T-helper 22 cell (primary cell): Measurements from ENCODE around the gene FRMD6.
A peak's percentile ranks its signal among the peaks of the same experiment; 100 is the strongest.

ENCODE experiments used
- DNase-seq: peaks from one replicate; pipeline ENCODE4 v3.0.0-alpha.2; 2020; ENCODE audit warnings: low read depth

Gene FRMD6

DNA sequence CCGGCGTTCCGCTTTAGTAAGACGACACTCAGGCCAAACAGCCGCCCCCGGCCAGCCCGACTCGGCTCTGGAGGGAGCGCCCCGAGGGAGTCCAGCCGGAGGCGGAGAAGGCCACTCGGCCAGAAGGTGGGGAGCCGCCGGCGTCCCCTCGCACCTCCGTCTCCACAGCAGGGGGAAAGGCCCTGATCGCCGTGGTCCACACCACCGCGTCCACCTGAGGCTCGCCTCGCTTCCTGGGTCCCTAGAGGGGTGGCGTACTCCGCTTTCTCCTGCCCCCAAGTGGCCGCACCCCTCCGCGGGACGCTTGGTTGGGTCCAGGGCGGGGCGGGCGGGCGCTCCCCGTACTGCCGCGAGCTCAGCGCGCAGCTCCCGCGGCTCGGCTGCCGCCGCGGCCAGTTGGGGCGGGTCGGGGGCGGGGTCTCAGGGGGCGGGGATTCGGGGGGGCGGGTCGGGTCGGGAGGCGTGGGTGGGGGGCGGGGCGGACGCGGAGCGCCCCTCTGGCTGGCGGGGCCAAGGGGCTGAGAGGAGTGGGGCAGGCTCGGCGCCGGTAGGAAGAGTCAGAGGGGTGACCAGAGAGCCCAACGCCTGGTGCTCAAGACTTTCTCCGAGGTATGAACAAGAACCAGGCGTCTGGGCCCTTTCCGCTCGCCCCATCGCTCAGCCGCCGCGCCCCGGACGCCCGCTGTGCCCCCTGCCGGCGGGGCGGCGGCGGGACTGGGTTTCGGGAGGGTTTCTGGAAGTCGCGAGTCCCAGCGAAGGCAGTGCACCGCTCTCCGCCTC, at the start of gene FRMD6:
Gene FRMD6 (plus strand): TSS at position 523 of the 780 bp plus-strand sequence. CDS start 37,927 bp downstream, outside the sequence.
- DNase-seq: peak; percentile 71

DNA sequence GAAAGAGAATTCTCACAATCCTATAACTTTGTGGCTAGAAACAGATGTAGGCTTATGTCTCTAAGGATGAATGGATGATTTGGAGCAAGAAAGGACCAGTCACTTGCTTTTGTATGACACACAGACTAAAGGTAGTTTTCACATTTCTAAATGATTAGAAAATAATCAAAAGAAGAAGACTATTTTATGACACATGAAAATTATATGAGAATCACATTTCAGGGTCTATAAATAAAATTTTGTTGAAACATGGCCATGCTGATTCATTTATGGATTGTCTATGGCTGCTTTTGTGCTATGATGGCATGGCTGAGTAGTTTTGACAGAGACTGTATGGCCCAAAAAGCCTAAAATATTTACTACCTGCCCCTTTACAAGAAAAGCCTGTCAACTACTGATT, 49.4 kb upstream of the FRMD6 start:
- DNase-seq: no peak

DNA sequence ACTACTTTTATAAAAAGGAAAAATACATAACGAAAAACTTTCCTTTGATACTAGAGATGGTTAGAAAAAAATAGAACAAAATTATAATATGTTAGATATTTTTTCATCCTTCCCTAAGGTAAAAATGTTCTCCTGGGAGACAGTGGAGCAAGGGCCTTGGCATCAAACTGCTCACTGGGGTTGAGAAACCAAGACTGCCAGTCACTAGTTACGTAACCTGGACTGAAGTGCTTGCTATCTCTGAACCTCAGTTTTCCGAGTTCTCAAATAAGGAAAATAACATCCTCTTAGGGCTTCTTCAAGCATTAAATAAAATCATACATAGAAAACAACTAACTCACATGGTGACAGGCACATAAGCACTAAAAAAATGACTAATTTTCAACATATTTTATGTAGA, 48.2 kb upstream of the FRMD6 start:
- DNase-seq: no peak

GRCh38 chr14:51604073-51604472, 47.6 kb upstream of the FRMD6 start:
- DNase-seq: no peak

DNA sequence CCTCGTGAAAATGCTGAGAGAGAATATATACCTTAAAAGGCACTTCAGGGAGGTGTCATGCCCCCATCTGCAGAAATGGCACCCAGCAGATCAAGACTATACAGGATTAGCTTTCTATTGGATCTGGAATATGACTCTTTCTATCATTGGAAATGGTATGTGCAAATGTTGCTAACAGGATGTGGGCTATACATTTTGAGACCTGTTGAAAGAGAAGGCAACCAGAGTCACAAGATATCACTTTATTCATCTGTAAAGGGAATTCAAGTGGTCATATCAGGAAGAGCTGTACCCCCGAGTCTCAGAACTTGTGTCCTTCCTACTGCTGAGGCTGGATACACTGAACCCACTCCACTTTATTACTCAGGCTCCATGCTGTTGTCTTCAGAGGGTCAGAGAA, 46.1 kb upstream of the FRMD6 start:
- DNase-seq: no peak

- DNase-seq: no peak
Observed at GRCh38 chr14:51607711-51608110, 44.0 kb upstream of the FRMD6 start.

DNA sequence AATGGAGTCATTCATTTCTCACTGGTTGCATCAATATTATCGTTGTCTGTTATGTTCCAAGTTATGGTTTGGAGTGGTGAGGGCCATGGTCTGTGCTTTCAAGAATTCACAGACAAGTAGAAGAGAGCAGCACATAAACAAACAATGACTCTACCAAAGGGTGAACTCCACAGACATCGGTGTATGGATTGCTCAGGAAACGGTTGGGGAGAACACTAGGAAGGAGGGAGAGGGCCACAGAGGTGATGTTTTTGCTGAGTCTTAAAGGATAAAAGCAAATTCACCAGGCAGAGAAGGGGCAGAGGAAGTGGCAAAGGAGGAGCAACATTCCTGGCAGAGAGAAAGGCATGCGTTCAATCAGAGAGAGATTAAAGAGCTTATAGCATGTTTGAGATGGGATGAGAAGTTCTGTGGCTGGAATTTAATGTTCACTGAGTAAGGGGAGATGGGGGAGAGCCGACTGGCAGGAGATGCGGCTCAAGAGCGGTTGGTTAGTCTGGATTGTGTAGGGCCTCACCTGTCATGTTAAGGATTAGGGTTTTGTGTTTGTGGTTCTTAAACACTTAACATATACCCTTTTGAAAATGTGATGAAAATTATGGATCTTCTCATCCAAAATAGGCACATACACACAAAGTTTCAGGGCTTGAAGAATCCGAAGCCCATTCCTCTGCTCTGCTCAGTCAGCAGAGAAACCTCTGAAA, 42.3 kb upstream of the FRMD6 start:
- DNase-seq: no peak

GRCh38 chr14:51609955-51610283, 41.8 kb upstream of the FRMD6 start:
- DNase-seq: no peak

DNA sequence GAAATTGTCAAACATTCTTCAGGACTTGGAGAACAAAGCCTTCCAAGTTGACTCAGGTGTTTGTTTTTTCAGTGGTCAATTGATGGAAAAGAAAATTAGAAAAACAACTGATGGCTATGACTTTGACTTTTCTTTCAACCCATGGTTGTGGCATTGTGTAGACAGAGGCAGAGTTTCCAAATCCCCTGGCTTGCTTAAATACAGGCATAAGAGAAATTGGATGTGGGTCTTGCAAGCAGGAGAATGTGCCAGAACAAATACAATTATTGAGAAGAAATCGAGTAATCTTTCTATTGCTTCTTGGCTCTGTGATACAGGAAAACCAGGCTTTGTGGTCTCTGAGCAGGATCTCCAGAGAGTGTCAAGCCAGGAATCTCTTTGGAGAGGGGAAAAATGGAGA, 40.9 kb upstream of the FRMD6 start:
- no peak for DNase-seq

DNA sequence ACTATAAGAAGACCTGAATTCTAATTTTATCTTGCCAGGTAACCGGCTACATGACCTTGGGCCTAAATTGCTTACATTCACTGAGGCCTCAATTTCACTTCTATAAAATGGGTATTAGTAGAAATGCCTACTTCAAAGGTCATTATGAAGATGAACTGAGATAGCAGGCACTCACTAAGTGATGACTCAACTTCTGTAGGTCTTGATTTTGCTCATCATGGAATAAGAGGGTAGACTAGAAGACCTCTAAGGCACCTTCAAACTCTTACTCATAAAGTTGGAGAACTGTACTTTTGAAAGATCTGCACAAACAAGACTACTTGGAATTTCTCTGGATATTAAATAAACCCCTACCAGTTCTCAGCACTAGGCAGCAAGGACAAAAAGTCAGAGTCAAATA, 39.3 kb upstream of the FRMD6 start:
- DNase-seq: no peak

GRCh38 chr14:51613416-51613815, 38.3 kb upstream of the FRMD6 start:
- no peak for DNase-seq

DNA sequence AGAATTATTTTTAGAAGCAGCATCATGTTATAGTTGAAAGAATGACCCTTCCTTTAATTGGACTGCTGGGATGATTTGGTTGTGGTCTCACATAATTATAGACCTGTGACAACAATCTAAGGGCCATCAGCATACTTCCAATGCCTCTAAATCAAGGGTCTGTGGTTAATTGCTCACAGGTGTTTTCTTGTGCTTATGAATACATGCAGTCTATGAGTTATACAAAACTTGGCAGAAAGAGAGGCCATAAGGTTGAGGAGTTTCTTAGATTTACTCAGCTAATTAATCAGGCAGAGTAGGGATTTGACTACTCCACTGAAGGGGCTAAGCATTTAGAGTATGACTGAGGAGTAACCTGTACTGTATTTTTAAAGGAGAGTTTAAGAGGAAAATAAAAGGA, 37.0 kb upstream of the FRMD6 start:
- no peak for DNase-seq

DNA sequence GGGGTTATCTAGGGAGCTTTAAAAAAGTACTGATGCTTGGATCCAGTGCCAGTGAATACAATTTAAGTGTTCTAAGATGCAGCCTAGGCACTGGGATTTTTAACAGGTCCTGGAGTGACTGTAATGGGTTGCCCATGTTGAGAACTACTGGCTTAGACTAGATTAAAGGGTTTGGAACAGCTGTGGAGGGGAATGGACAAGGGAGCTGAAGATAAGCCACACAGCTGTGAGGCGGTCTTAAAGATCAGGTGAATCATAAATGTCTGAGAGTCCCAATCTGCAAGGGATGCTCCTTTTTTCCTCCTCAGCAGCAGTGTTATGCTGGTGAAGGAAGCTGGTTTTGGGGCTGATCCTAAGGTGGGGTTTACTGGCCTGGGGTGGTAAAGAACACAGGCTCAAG, 35.5 kb upstream of the FRMD6 start:
- no peak for DNase-seq

GRCh38 chr14:51616724-51617409, 34.8 kb upstream of the FRMD6 start:
- no peak for DNase-seq

GRCh38 chr14:51619561-51619960, 32.1 kb upstream of the FRMD6 start:
- no peak for DNase-seq

GRCh38 chr14:51620056-51620455, 31.7 kb upstream of the FRMD6 start:
- no peak for DNase-seq

- no peak for DNase-seq
Observed at GRCh38 chr14:51621654-51622053, 30.1 kb upstream of the FRMD6 start.

DNA sequence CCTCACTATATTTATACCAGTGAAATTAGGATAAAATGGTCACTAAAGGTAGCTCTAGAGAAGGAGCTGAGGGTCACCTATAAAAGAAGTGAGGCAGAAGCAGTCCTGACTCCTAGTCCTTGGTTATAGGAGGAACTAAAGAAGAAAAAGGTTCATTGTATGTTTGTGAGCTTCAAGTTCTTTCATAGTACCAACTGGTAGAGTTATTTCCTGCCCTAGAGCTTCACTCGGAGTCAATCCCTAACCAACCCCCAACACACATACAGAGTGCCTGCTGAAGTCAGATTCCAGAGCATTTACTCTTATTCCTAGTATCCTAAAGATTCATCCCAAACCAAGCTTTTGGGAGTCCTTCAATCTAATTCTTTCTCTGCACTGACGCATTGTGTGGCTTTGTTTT, 29.3 kb upstream of the FRMD6 start:
- DNase-seq: no peak

DNA sequence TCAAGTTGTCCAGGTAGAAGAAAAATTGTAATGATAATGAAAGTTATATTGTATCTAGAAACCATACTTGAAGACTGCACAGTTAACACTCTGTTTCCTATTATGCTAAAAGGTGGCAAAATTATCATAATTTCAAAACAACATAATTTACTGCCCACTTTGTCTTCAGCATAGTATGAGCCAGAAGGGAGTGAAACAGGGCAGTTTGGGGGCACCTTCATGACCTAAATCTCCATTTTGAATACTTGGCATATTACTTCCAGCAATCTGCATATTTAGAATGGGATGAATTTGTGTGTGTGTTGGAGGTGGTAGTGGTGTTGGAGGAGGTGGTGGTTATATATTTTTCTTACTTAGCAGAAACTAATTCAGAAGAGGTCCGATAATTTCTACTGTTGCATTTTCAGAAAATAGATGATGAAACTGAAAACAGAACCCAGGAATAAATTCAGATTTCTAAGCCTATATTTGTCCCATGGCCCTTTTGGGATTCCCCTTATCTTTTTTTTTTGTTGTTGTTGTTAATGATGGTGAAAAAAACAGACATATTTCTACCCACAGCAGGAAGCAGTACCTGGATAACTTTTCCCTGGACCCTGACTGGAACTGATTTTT, 26.6 kb upstream of the FRMD6 start:
- DNase-seq: no peak

- DNase-seq: no peak
Observed at GRCh38 chr14:51626185-51626584, 25.5 kb upstream of the FRMD6 start.

GRCh38 chr14:51626788-51627187, 24.9 kb upstream of the FRMD6 start:
- no peak for DNase-seq

DNA sequence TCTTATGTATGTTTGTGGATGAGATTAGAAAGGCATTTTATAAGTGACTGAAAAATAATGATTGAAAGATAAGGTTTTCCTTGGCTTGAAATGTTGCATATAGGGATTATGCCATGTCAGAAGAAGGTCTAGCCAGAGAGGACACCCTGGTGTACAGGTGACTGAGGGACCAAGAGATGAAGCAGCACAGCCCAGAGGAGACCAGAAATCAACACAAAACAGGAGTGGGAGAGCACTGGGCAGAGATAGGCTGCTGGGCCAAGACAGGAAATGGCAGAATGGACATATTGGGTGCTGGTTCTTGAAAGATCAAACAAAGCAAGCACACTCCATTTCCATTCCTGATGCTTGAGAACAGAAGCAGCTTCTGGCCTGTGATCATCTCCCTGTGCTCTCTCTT, 24.4 kb upstream of the FRMD6 start:
- DNase-seq: no peak

GRCh38 chr14:51628238-51628637, 23.5 kb upstream of the FRMD6 start:
- DNase-seq: no peak
